ENCODE data around the gene PSMD6.

The PSMD6 gene

GRCh38 chr3:64009528-64009927 lies 13.8 kb downstream of the PSMD6 start:
- no peak for DNase-seq (ENCODE audit: low read depth in 2 of 2, low spot score in 1 of 2)

GRCh38 chr3:64008487-64009351 lies 14.6 kb downstream of the PSMD6 start:
- DNase-seq (ENCODE audit: low read depth in 2 of 2, low spot score in 1 of 2), result no peak

- DNase-seq (ENCODE audit: low read depth in 2 of 2, low spot score in 1 of 2), result no peak
Measured at GRCh38 chr3:64008017-64008416, 15.3 kb downstream of the PSMD6 start.

GRCh38 chr3:64003589-64003988 lies 19.7 kb downstream of the PSMD6 start:
- no peak for DNase-seq (ENCODE audit: low read depth in 2 of 2, low spot score in 1 of 2)

- DNase-seq (ENCODE audit: low read depth in 2 of 2, low spot score in 1 of 2), result no peak
Measured at GRCh38 chr3:64002233-64002632, 21.1 kb downstream of the PSMD6 start.

GRCh38 chr3:64000453-64001055 lies 22.7 kb downstream of the PSMD6 start:
- DNase-seq (ENCODE audit: low read depth in 2 of 2, low spot score in 1 of 2), result no peak

GRCh38 chr3:63998852-63999754 lies 24.2 kb downstream of the PSMD6 start:
- DNase-seq (ENCODE audit: low read depth in 2 of 2, low spot score in 1 of 2), result no peak

GRCh38 chr3:63995086-63995485 lies 28.2 kb downstream of the PSMD6 start:
- no peak for DNase-seq (ENCODE audit: low read depth in 2 of 2, low spot score in 1 of 2)

- DNase-seq (ENCODE audit: low read depth in 2 of 2, low spot score in 1 of 2), result peak; percentile 12 to 22
Measured at GRCh38 chr3:63993653-63994079, 29.6 kb downstream of the PSMD6 start.

- no peak for DNase-seq (ENCODE audit: low read depth in 2 of 2, low spot score in 1 of 2)
Measured at GRCh38 chr3:63992516-63993209, 30.6 kb downstream of the PSMD6 start.

- no peak for DNase-seq (ENCODE audit: low read depth in 2 of 2, low spot score in 1 of 2)
Measured at GRCh38 chr3:63991666-63992065, 31.6 kb downstream of the PSMD6 start.

GRCh38 chr3:63990733-63991132 lies 32.6 kb downstream of the PSMD6 start:
- no peak for DNase-seq (ENCODE audit: low read depth in 2 of 2, low spot score in 1 of 2)

GRCh38 chr3:63990204-63990603 lies 33.1 kb downstream of the PSMD6 start:
- DNase-seq (ENCODE audit: low read depth in 2 of 2, low spot score in 1 of 2), result no peak

- DNase-seq (ENCODE audit: low read depth in 2 of 2, low spot score in 1 of 2), result no peak
Measured at GRCh38 chr3:63988943-63989342, 34.4 kb downstream of the PSMD6 start.

GRCh38 chr3:63986831-63987230 lies 36.5 kb downstream of the PSMD6 start:
- DNase-seq (ENCODE audit: low read depth in 2 of 2, low spot score in 1 of 2), result no peak

GRCh38 chr3:63986146-63986545 lies 37.1 kb downstream of the PSMD6 start:
- no peak for DNase-seq (ENCODE audit: low read depth in 2 of 2, low spot score in 1 of 2)

- no peak for DNase-seq (ENCODE audit: low read depth in 2 of 2, low spot score in 1 of 2)
Measured at GRCh38 chr3:63984391-63984790, 38.9 kb downstream of the PSMD6 start.

- DNase-seq (ENCODE audit: low read depth in 2 of 2, low spot score in 1 of 2), result no peak
Measured at GRCh38 chr3:63981980-63982379, 41.3 kb downstream of the PSMD6 start.

GRCh38 chr3:63980830-63981498 lies 42.3 kb downstream of the PSMD6 start:
- DNase-seq (ENCODE audit: low read depth in 2 of 2, low spot score in 1 of 2), result no peak

GRCh38 chr3:63980019-63980418 lies 43.3 kb downstream of the PSMD6 start:
- no peak for DNase-seq (ENCODE audit: low read depth in 2 of 2, low spot score in 1 of 2)
